ENCODE data around the gene STS.
"Not testable (repeated sequence)": the region's sequence is repeated elsewhere in the genome, so short reads cannot be mapped to it uniquely, and the experiment has no call there.

STS gene

DNA sequence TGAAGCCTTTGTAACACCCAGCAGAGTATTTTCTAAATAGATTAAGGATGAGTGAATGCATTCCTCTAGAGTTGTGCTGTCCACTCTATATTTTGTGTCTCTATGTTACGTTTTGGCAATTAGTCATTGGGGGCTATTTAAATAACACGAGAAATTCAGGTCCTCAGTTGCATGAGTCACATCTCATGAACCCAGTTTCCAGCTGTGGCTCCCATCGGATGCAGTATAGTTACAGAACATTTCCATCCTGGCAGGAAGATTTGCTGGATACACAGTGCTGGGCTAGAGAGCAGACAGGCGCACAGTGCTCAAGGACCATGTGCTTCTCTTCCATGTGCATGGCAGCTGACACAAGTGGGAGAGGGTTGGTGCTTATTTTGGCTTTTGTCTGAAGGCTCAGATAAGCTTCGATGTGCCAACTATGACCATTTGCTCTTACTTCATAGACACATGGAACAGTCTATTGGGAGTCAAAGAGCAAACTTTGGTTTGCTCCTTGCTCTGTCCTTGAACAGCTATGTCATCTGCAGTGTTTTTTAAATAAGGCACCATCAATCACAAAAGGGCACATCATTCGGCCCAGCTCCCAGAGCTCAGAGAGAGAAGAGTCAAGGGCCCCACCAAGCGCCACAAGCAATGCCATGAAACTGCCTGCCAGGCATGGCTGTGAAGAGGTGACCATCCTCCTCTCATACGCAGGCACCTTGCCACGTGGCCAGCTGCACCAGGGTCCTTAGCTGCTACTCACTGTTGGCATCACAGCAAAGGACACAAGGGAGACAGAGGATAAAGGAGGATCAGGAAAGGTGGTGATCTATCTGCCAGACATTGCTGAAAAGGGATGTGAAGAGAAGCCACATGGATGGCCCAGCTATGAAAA, 8.1 kb upstream of the STS start:
- peak; percentile 79 for DNase-seq (ENCODE audit: low spot score)

- DNase-seq (ENCODE audit: low spot score), result no peak
These were observed 4.4 kb upstream of the STS start for GRCh38 chrX:7143076-7143475.

GRCh38 chrX:7143941-7144525, 3.5 kb upstream of the STS start:
- DNase-seq (ENCODE audit: low spot score), result peak; percentile 65

GRCh38 chrX:7145454-7145853, 2.1 kb upstream of the STS start:
- peak; percentile 82 for DNase-seq (ENCODE audit: low spot score)

GRCh38 chrX:7146020-7146702, 1.4 kb upstream of the STS start:
- DNase-seq (ENCODE audit: low spot score), result peak; percentile 21

DNA sequence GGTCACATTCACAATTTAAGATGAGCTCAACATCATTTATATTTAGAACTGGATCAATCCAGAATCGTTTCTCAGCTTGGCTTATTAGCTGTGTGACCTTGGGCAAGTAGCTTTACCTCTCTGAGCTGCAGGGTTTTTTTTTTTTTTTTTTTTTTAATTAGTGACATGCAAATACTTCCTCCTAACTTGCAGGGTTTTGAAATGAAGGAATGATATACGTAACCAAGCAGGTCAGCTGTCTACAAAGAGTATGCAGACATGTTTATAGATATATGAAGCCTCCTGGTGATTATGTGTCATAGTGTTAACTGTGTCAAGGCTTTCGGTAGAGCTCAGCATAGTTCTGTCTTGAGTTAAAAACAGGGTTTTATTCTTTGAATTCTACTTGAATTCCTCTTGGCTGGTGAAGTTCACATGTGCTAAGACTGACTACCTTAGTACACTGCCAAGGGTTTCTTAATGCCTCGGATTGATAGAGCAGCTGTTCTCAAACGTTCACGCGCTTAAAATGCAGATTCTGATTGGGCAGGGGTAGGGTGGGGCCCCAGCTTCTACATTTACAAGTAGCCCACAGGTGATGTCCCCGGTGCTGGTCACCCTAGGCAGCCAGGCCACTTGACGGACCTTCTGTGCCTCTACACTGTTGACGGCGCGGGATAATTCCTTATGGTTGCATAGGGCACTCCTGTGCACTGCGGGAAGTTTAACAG, 654 bp upstream of the STS start:
- DNase-seq (ENCODE audit: low spot score), result peak; percentile 36

DNA sequence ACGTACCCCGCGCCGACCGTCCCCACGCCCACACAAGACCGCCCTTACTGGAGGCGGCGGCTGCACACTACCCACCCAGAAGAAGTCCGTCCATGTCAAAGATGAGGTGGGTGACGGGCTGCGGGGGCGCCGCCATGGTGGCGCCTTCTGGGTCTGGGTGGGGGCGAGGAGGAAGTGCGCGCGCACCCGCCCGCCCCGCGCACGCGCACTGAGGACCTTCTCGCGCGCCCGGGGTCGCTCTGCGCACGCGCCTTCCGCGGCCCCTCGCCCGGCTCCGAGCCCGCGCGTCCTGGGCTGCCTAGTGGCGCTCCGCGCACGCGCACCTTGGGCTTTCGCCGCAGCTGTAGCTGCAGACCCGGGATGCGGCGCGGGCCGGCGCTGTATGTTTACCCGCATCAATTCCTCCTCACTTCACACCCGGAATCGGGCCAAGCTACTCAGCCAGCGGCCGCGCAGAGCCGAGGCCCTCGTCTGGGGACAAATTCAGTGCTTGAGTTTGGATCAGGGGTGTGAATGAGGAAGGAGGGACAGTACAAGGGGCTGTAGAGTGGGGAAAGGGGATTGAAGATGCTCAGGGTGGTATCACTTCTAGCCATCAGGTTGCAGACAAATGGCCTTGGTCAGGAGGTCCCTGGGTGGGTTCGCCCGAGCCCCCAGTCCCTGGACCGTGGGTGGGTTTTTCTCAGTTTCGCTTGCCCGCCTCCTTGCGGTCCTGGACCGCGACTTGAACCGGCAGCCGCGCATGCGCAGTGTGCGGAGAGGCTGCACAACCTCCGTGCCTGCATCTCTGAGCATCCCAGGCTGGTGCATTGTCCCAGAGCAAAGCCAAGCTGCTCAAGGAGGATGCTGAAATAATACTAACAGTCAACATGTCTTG, 704 bp downstream of the STS start, which contains the start of gene PUDP:
Gene PUDP, minus strand, starts transcription at position 176 of the 877 bp plus-strand sequence. Its CDS starts 40 bp downstream, at position 136.
- DNase-seq (ENCODE audit: low spot score), result peak; percentile 92

DNA sequence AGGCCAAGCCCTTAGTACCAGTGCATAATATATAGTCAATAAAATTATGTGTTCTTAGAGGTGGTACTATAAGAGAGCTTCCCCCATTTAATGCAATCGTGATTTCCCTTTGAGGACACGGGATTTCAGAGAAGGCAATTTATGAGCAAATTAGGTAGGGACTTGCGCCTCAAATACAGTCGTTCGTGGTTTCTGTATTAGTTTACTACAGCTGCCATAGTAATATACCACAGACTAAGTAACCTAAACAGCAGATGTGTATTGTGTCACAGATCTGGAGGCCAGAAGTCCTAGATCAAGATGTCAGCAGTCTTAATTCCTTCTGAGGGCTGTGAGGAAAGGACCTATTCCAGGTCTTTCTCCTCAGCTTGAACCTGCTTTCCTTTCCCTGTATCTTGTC, 1.9 kb downstream of the STS start:
- DNase-seq (ENCODE audit: low spot score), result no peak

DNA sequence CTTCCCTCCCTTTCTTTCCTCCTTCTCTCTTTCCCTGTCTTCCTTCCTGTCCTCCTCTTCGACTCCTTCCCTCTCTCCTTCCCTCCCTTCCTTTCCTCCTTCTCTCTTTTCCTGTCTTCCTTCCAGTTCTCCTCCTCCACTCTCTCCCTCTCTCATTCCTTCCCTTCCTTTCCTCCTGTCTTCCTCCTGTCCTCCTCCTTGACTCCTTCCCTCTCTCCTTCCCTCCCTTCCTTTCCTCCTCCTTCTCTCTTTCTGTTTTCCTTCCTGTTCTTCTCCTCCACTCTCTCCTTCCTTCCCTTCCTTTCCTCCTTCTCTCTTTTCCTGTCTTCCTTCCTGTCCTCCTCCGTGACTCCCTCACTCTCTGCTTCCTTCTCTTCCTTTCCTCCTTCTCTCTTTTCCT, 5.7 kb downstream of the STS start:
- DNase-seq (ENCODE audit: low spot score), result no peak

- DNase-seq (ENCODE audit: low spot score), result peak; percentile 17
These were observed 6.6 kb downstream of the STS start for GRCh38 chrX:7154041-7154597.

GRCh38 chrX:7155163-7155562, 7.7 kb downstream of the STS start:
- no peak for DNase-seq (ENCODE audit: low spot score)

GRCh38 chrX:7156879-7157278, 9.4 kb downstream of the STS start:
- no peak for DNase-seq (ENCODE audit: low spot score)

GRCh38 chrX:7158468-7158990, 11.0 kb downstream of the STS start:
- peak; percentile 38 for DNase-seq (ENCODE audit: low spot score)

DNA sequence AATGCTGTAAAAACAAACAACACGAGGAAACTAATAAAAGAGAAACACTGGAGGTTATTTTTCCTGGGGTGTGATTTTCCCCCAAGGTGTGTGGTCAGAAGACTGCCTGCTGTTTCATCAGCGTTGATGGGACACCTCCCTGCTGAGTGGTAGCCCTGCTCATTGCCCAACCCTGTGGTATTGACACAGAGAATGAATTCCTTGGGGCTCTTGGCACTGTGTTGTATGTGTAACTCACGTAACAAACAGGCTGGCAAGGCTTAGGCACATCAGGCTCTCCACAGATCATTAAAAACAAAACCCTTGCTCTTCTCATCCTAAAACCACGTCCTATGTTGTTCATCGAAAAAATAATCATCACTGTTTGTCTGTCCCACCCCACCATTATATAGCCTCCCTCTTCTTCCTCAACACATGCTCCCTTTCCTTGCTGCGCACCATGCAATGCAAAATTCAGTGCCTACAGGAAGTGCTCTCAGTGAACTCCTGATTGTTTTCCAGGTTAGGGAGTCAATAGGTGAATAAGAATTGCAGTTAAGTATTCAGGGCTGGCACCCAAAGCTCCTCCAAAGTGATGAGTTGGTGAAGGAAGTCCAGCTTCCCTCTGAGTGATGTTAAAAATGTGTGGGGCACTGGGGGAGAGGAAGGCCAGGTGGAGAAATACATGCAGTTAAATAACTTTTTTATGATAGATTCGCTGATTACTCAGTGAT, 11.8 kb downstream of the STS start:
- peak; percentile 74 for DNase-seq (ENCODE audit: low spot score)

DNA sequence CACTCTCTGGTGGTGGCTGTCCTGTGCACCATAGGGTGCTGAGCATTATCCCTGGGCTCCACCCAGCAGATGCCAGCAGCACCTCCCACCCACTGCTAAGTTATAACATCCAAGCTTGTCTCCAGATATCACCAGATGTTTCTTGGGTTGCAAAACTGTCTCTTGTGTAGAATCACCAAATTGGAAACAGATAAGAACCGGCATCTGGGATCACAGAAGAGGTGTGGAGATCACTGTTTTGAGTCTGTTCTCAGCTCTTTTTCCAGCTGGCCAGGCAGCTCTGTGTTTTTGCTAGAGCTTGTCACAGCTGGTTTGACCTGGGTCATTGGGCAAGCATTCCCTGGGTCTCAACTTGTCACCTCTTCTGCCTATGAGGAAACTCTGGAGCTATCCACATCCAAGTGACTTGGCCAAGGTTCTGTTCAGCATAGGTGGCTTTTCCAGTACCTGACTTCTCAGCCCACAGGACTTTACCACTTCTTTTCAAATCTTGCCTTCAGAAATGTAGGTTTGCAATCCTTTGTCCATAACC, 15.7 kb downstream of the STS start:
- DNase-seq (ENCODE audit: low spot score), result peak; percentile 4

DNA sequence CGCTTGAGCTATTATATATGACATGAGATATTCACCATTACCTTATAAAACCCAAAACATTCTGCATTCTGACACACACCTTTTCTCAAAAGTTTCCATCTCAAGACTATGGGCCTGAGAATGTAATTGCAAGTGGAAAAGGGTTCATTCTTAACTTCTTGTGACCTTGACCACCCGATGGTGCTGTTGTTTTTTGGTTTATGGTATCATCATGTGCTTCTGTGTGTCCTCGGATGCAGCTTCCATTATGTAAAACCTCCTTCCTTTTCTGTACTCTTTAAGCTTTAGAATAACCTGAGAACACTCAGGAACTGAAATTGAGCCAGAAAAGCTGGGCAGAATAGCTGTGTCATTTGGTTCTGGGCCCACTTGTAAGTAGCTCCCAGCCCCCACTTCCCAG, 16.7 kb downstream of the STS start:
- no peak for DNase-seq (ENCODE audit: low spot score)

DNA sequence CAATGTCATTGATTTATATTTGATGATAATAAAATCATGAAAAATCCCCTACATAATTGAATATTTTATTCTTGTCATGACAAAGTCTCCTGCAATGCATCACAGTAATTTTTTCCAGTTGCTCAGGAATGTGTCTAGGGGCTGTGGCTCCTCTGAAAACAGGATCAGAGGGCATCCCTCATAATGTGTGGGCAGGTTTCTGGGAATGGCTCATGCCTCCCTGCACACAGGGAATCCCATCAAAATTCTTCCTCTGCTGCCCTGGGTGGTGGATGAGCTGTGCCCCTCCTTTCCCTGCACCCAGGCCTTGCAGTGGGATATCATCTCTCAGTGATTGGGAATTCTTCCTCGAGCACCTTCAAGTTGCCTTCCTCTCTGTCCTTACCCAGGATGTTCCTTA, 20.9 kb downstream of the STS start:
- DNase-seq (ENCODE audit: low spot score), result peak; percentile 83

- DNase-seq (ENCODE audit: low spot score), result no peak
These were observed 22.1 kb downstream of the STS start for GRCh38 chrX:7169627-7170026.

DNA sequence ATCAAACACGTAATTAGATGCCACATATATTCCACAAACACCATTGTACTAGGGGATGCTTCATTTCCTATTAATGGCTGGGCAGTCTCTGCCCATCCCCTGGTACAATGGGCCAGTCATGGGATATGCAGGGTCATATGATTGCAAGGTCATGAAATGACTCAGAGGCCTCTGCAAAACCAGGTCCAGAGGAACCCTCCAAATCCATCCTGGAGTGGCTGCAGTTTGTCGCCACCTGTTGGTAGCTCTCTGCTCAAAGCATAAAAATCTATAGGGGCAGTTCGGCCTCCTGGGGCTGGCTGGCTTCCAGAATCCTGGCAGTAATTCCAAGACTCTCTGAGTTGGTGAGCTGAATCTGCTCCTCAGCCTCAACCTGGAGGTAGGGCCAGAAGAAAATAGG, 23.4 kb downstream of the STS start:
- peak; percentile 51 for DNase-seq (ENCODE audit: low spot score)

GRCh38 chrX:7178859-7179258, 31.3 kb downstream of the STS start:
- not testable (repeated sequence) for DNase-seq (ENCODE audit: low spot score)

Measured in kidney tubule cell (primary cell).